Transverse colon (tissue), 4 donors: ENCODE data around the gene PDS5A.

ENCODE experiments used
- CTCF ChIP-seq, 5 experiments: fragments of 200-600 bp in 3 of 5; fragments of 450-650 bp in 2 of 5; sonication (generic) in 3 of 5; IDR thresholded peaks; 1 replicate in 2 of 5; 2 replicates in 3 of 5; pipeline ENCODE4 v1.5.1; 2016 to 2017; ENCODE audit warnings: antibody characterized with exemption in 5 of 5, inconsistent platforms in 3 of 5, mild to moderate bottlenecking in 2 of 5, moderate library complexity in 1 of 5
- POLR2AphosphoS5 ChIP-seq, 3 donors: sonication (generic); formaldehyde crosslinking; IDR thresholded peaks; one replicate each; pipeline ENCODE4 v1.6.1; 2016; ENCODE audit warnings: antibody characterized with exemption in 3 of 3

GRCh38 chr4:39792529-39792928 is 185.2 kb downstream of the PDS5A start:
- TF ChIP-seq CTCF (IDR thresholded peaks at IDR 0.05) (no peak), POLR2AphosphoS5 (IDR thresholded peaks at IDR 0.05) (no peak)
